ENCODE data around the gene PCYT1A. TPM values are rescaled to one million over a fixed set of nuclear protein-coding genes. Genes with fewer than 3 reads are reported as not detected.

The PCYT1A gene
- total and polyA plus RNA-seq, 7 donors = 28.4 to 98.4 (median 62.9) TPM

GRCh38 chr3:196227121-196227561, 60.4 kb downstream of the PCYT1A start:
- Histone ChIP-seq H3K4me3 (no peak overlapping the region), H3K27me3 (ENCODE audit: insufficient read depth in 3 of 3, low read length in 2 of 3) (no peaks in the 10 kb centered on the region), H3K4me1 (no peaks in the 10 kb centered on the region), H3K36me3 (ENCODE audit: insufficient read depth in 1 of 2, low read depth in 1 of 2) (no peaks in the 10 kb centered on the region), H3K27ac (no peak overlapping the region), H3K9me3 (no peaks in the 10 kb centered on the region)
- no peak for ATAC-seq
- WGBS, 3 donors = 67 to 73% (median 69%) methylated on average over 14 of the region's 14 CpGs
- DNase-seq = no peak
- intact Hi-C loops (cut with DNase I) = no loop called here
- no peak for TF ChIP-seq CTCF (IDR thresholded peaks at IDR 0.05)

DNA sequence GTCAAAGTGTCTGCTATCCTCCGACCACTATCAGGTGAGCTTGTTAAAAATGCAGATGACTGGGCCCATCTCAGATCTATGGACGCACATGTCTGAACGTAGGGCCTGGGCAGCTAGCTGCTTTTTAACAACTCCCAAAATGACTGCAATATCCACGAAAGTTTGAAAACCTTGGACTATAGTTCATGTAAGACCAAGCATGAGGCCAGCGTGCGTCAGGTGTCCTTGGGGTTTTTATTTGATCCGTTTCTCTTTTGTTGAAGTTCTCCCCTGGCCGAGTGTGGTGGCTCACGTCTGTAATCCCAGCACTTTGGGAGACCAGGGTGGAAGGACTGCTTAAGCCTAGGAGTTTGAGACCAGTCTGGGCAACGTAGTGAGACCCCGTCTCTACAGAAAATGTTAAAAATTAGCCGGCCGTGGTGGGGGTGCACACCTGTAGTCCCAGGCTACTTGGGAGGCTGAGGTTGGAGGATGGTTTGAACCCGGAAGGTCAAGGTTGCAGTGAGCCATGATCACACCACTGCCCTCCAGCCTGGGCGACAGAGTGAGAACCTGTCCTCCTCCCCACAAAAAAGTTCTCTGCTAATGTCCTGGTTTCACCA, 61.7 kb downstream of the PCYT1A start:
- H3K4me3 ChIP-seq = no peak overlapping the region
- H3K27ac ChIP-seq = no peak overlapping the region
- DNase-seq (no peak), ATAC-seq (no peak)
- no peaks in the 10 kb centered on the region for H3K27me3 ChIP-seq (ENCODE audit: insufficient read depth in 3 of 3, low read length in 2 of 3)
- H3K9me3 ChIP-seq = no peaks in the 10 kb centered on the region
- no peaks in the 10 kb centered on the region for H3K36me3 ChIP-seq (ENCODE audit: insufficient read depth in 1 of 2, low read depth in 1 of 2)
- WGBS, 3 donors = 88 to 94% (median 90%) methylated on average over 15 of the region's 15 CpGs
- TF ChIP-seq CTCF (IDR thresholded peaks at IDR 0.05) = no peak
- intact Hi-C loops (cut with DNase I) = no loop called here
- H3K4me1 ChIP-seq = no peaks in the 10 kb centered on the region

- Histone ChIP-seq H3K4me3 (no peak overlapping the region), H3K27ac (no peak overlapping the region), H3K9me3 (no peaks in the 10 kb centered on the region), H3K4me1 (no peaks in the 10 kb centered on the region), H3K36me3 (ENCODE audit: insufficient read depth in 1 of 2, low read depth in 1 of 2) (no peaks in the 10 kb centered on the region), H3K27me3 (ENCODE audit: insufficient read depth in 3 of 3, low read length in 2 of 3) (no peaks in the 10 kb centered on the region)
- intact Hi-C loops (cut with DNase I) = no loop called here
- DNase-seq (no peak), ATAC-seq (no peak)
- TF ChIP-seq CTCF (IDR thresholded peaks at IDR 0.05) = no peak
- 92 to 95% (median 95%) methylated on average over 10 of the region's 10 CpGs for WGBS, 3 donors
These were observed 62.4 kb downstream of the PCYT1A start for GRCh38 chr3:196225086-196225485.

GRCh38 chr3:196222876-196223595, 64.5 kb downstream of the PCYT1A start:
- DNase-seq (no peak), ATAC-seq (no peak)
- Histone ChIP-seq H3K27ac (no peak overlapping the region), H3K36me3 (ENCODE audit: insufficient read depth in 1 of 2, low read depth in 1 of 2) (no peaks in the 10 kb centered on the region), H3K4me1 (no peaks in the 10 kb centered on the region), H3K9me3 (no peaks in the 10 kb centered on the region), H3K27me3 (ENCODE audit: insufficient read depth in 3 of 3, low read length in 2 of 3) (no peaks in the 10 kb centered on the region), H3K4me3 (no peak overlapping the region)
- no peak for TF ChIP-seq CTCF (IDR thresholded peaks at IDR 0.05)
- 54 to 58% (median 55%) methylated on average over 19 of the region's 19 CpGs for WGBS, 3 donors
- intact Hi-C loops (cut with DNase I) = no loop called here
